Measurements from ENCODE around the gene RPS3. TPM values are rescaled to one million over a fixed set of nuclear protein-coding genes. Genes with fewer than 3 reads are reported as not detected.
"Not testable (repeated sequence)": the region's sequence is repeated elsewhere in the genome, so short reads cannot be mapped to it uniquely, and the experiment has no call there.

The RPS3 gene
- total RNA-seq, 2 donors from 2014 or later: 2,083 to 2,343 TPM

DNA sequence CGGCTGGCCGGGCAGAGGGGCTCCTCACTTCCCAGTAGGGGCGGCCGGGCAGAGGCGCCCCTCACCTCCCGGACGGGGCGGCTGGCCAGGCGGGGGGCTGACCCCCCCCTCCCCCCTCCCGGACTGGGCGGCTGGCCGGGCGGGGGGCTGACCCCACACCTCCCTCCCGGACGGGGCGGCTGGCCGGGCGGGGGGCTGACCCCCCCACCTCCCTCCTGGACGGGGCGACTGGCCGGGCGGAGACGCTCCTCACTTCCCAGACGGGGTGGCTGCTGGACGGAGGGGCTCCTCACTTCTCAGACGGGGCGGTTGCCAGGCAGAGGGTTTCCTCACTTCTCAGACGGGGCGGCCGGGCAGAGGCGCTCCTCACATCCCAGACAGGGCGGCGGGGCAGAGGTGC, 10.7 kb downstream of the RPS3 start:
- DNase-seq (ENCODE audit: low spot score); H3K4me3 Mint-ChIP-seq; H3K27ac Mint-ChIP-seq; H3K9me3 Mint-ChIP-seq; ATAC-seq; H3K27me3 Mint-ChIP-seq: not testable (repeated sequence)
- H3K4me1 Mint-ChIP-seq (ENCODE audit: low read depth in 2 of 2): peaks cover 7 to 27% of the 10 kb centered on the region in 2 donors
- peaks cover 11% of the 10 kb centered on the region for H3K36me3 Mint-ChIP-seq

DNA sequence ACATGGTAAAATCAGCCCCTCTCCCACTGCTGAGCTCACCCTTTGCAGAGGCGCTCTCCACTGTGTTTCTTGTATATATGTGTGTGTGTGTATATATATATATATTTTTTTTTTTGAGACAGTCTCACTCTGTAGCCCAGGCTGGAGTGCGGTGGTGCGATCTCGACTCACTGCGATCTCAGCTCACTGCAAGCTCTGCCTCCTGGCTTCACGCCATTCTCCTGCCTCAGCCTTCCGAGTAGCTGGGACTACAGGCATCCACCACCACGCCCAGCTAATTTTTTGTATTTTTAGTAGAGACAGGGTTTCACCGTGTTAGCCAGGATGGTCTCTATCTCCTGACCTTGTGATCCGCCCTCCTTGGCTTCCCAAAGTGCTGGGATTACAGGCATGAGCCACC, 13.8 kb downstream of the RPS3 start:
- not testable (repeated sequence) for H3K4me3 Mint-ChIP-seq; ATAC-seq; H3K27me3 Mint-ChIP-seq; DNase-seq (ENCODE audit: low spot score); H3K27ac Mint-ChIP-seq; H3K4me1 Mint-ChIP-seq (ENCODE audit: low read depth in 2 of 2); H3K36me3 Mint-ChIP-seq; H3K9me3 Mint-ChIP-seq

DNA sequence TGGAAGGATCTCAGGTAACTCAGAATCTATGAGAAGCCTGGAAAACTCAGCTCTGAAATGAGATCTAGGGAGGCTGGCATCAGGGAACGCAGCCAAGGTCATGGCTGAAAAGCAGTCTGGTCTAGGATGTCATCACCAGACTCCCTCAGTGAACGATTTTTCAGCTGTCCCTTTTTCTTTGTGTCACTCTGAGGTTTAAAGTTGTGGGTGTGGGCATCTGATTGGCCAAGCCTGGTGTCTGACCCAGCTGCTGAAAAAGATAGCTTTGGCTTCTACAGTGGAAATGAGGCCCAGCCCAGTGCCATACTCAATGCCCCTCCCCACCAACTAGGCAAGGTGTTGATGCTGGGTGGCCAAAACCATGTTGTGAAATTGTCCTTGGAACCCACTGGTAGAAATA, 14.5 kb downstream of the RPS3 start:
- Mint-ChIP-seq H3K4me1 (ENCODE audit: low read depth in 2 of 2) (peaks cover 0 to 8% of the 10 kb centered on the region in 2 donors), H3K27ac (no peak overlapping the region), H3K4me3 (no peak overlapping the region), H3K27me3 (no peaks in the 10 kb centered on the region), H3K36me3 (no peaks in the 10 kb centered on the region), H3K9me3 (no peaks in the 10 kb centered on the region)
- ATAC-seq (no peak), DNase-seq (ENCODE audit: low spot score) (no peak)

DNA sequence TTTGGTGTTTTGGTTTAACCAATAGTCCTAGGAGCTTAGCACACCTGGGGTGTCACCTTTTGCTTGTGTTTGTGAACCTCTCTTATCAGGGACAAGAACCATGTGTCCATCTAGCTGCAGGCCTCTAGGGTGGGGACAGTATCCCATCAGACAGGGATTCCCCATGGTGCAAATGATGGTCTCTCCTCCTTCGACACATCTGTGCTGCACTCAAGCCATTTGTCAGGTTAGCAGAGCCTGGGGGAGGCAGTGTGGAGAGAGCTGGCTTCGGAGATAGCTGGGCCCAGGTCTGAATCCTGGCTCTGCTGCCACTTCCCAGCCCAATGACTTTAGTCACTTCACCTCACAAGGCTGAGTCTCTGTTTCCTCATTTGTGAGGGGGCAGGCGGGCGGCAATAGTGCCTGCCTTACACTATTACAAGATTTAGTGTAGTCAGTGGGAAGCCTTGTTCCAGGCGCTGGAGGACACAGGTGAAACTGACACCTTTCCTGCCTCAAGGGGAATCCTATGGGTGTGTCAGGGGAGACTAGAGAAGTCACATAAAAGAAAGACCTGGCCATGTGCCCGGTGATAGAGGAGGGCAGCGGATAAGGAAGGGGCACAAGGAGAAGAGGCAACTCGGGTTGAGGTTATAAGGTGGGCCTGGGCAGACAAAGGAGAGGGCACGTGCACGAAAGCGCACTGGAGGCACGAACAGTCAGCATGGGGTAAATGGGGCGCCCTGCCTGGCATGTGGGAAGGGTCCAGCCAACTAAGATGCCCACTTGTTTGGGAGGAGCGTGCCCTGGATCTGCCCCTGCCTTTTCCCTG, 21.1 kb downstream of the RPS3 start:
- Mint-ChIP-seq H3K4me1 (ENCODE audit: low read depth in 2 of 2) (no peaks in the 10 kb centered on the region), H3K27me3 (no peaks in the 10 kb centered on the region), H3K9me3 (no peaks in the 10 kb centered on the region), H3K4me3 (no peak overlapping the region), H3K36me3 (no peaks in the 10 kb centered on the region), H3K27ac (no peak overlapping the region)
- DNase-seq (ENCODE audit: low spot score) (no peak), ATAC-seq (no peak)

DNA sequence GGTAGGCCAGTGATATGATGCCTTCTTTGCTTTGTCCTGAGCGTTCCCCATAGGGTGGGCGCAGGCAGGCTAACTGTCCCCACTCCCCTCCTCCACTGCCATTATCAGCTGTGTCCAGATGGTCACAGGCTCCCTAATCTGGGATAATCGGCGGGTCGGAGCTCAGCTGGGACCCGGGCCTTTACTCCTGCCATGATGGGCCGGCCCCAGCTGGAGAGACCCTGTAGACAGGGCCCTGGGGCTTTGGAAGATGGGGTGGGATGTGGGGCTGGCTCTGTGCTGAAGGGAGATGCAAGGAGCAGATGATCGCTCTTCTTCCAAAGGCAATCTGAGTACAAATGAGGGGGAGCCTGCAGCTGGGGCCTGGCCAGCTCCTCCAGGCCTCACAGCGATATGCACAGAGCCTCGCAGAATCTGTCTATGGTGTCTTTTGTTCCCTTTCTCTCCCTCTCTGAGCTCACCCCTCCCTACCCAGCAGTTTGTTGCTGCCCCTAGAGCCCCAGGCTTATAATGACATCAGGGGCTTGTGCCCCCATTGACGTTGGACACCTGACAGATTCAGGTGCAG, 21.8 kb downstream of the RPS3 start:
- Mint-ChIP-seq H3K27me3 (no peaks in the 10 kb centered on the region), H3K4me3 (no peak overlapping the region), H3K27ac (no peak overlapping the region), H3K36me3 (no peaks in the 10 kb centered on the region), H3K4me1 (ENCODE audit: low read depth in 2 of 2) (no peaks in the 10 kb centered on the region), H3K9me3 (no peaks in the 10 kb centered on the region)
- ATAC-seq (peak in 1 of 2 donors; percentile 2), DNase-seq (ENCODE audit: low spot score) (no peak)

DNA sequence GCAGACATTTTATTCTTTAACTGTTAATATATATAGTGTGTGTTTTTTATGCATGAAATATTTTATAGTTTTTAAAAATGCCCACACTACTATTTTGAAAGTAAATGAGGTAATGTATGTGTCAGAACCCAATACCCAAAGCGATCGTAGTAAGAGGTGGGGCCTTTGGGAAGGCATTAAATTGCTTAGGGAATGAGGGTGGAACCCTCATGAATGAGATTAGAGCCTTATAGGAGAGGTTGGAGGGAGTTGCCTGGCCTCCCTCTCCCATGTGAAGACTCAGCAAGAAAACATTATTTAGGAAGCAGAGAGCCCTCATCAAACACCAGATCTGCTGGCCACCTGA, 22.6 kb downstream of the RPS3 start:
- no peak overlapping the region for H3K4me3 Mint-ChIP-seq
- H3K9me3 Mint-ChIP-seq: no peaks in the 10 kb centered on the region
- H3K27ac Mint-ChIP-seq: no peak overlapping the region
- DNase-seq (ENCODE audit: low spot score) (no peak), ATAC-seq (no peak)
- H3K27me3 Mint-ChIP-seq: no peaks in the 10 kb centered on the region
- H3K4me1 Mint-ChIP-seq (ENCODE audit: low read depth in 2 of 2): no peaks in the 10 kb centered on the region
- H3K36me3 Mint-ChIP-seq: no peaks in the 10 kb centered on the region

DNA sequence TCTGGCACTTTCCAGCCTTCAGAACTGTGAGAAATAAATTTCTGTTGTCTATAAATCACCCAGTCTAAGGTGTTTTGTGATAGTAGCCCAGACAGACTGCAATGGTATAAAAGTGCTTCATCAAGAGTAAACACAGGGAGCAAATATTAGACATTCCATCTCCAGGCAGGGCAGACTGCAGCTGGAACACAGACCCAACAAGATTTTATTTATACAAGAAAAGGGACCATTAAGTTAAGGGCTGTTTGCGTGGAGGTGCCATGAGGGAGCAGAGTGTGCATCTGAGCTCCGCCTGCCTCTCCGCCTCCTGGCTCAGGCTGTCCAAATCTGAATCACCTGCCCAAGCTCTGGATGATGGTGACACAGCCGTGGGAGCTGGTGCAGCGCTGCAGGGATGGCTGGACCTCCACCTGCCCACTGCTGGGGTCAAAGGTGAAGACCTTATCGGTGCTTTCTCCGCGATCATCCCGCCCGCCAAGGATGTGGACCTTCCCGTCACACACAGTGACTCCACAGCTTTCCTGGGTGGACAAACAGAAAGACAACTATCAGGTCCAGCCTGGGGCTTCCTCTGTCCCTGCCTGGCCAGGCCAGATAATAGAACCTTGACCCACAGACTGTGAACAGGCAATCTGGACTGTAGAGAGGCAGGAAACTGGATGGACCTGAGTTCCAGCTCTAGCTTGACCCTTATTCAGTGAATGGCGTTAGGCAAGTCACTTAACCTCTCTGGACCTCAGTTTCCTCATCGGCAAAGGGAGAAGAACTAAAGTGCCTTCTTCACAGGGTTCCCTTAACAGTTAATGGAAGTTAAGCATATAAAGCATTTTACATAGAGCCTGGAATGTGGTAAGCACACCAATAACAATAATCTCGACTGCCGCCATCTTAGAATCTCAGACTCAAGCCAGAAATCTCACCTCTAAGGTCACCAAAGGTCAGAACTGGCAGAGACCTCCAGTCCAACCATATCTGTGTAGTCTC, 23.2 kb downstream of the RPS3 start:
- no peaks in the 10 kb centered on the region for H3K9me3 Mint-ChIP-seq
- no peak overlapping the region for H3K4me3 Mint-ChIP-seq
- ATAC-seq (no peak), DNase-seq (ENCODE audit: low spot score) (no peak)
- H3K36me3 Mint-ChIP-seq: no peaks in the 10 kb centered on the region
- H3K27ac Mint-ChIP-seq: no peak overlapping the region
- H3K27me3 Mint-ChIP-seq: no peaks in the 10 kb centered on the region
- no peaks in the 10 kb centered on the region for H3K4me1 Mint-ChIP-seq (ENCODE audit: low read depth in 2 of 2)

DNA sequence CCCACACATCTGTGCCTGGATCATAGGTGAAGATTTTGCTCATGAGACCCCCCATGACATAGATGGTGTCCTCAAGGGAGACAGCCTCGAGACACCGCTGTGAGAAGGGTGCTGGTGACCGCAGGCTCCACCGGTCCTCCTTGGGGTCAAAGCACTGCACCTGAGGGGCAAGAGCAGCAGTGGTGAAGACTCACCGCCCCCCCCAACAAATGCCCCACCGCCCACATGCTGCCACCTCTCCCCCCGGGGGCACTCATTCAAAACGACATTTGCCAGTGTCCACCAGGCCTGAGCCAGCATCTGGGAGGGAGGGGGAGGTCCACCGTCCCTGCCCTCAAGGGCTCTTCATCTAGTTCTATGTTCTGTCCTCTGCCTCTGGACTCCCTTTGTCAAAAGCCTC, 24.4 kb downstream of the RPS3 start:
- Mint-ChIP-seq H3K36me3 (no peaks in the 10 kb centered on the region), H3K27me3 (peaks cover 1% of the 10 kb centered on the region in 2 donors), H3K9me3 (no peaks in the 10 kb centered on the region), H3K4me1 (ENCODE audit: low read depth in 2 of 2) (peaks cover under 1 to 8% of the 10 kb centered on the region in 2 donors), H3K27ac (no peak overlapping the region), H3K4me3 (no peak overlapping the region)
- no peak for DNase-seq (ENCODE audit: low spot score)
- no peak for ATAC-seq

DNA sequence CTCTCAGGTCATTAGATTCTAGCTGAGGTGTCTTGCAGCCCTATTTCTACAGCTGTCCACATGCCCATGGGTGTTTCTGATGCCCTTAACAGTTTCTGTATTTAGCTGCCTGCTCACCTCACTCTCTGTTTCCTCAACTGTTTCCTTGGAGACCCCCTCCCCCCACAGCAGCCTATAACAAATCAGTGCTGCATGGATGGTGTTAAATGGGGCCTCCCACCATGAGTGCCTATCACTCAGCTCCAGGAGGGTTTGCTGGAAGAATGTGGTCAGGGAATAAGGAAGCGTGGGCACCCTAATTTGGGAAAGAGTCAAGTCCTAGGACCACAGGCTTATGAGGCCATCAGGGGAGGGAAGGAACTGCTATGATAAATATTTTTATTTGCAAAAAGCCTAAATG, 25.1 kb downstream of the RPS3 start:
- Mint-ChIP-seq H3K9me3 (no peaks in the 10 kb centered on the region), H3K27ac (no peak overlapping the region), H3K36me3 (no peaks in the 10 kb centered on the region), H3K27me3 (peaks cover 8% of the 10 kb centered on the region in 2 donors), H3K4me1 (ENCODE audit: low read depth in 2 of 2) (peaks cover 7 to 15% of the 10 kb centered on the region in 2 donors), H3K4me3 (no peak overlapping the region)
- ATAC-seq: no peak
- no peak for DNase-seq (ENCODE audit: low spot score)

DNA sequence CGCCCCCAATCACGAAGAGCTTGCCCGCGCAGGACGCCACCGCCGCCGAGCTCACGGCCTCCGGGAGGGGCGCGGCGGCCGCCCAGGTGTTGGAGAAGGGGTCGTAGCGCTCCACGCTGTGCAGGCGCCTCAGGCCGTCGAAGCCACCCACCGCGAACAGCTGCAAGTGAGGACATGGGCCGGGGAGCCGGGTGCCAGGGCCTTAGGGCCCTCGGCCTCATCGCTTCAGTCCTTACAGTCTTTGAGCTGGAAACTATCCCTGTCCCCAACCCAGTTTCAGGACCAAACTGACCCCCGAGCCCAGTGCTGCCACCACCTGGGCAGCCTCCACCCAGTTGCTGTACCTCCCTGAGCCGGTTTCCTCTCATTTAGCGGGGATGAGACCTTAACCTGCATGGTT, 26.1 kb downstream of the RPS3 start:
- ATAC-seq (no peak), DNase-seq (ENCODE audit: low spot score) (no peak)
- H3K4me3 Mint-ChIP-seq: no peak overlapping the region
- H3K9me3 Mint-ChIP-seq: no peaks in the 10 kb centered on the region
- H3K27ac Mint-ChIP-seq: no peak overlapping the region
- no peaks in the 10 kb centered on the region for H3K36me3 Mint-ChIP-seq
- H3K4me1 Mint-ChIP-seq (ENCODE audit: low read depth in 2 of 2): peaks cover 9 to 17% of the 10 kb centered on the region in 2 donors
- peaks cover 9 to 11% of the 10 kb centered on the region in 2 donors for H3K27me3 Mint-ChIP-seq

DNA sequence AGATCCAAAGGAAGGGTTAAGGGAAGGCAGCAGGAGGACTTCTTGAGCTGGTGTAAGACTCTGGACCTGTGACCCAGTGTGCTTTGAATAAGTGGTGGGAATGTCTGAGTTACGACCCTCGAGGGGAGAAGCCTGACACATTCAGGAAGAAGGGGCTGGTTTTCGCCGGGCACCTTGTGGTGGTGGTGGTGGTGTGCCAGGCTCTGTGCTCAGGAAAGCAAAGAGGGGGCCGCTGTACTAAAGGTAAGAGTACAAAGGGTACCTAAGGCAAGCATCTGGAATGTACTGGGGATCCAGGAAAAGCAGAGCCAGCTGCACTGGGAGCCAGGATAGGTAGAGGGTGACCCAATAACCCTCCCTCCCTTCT, 27.4 kb downstream of the RPS3 start:
- ATAC-seq (no peak), DNase-seq (ENCODE audit: low spot score) (no peak)
- Mint-ChIP-seq H3K36me3 (no peaks in the 10 kb centered on the region), H3K27ac (no peak overlapping the region), H3K4me1 (ENCODE audit: low read depth in 2 of 2) (peaks cover 16 to 25% of the 10 kb centered on the region in 2 donors), H3K27me3 (peaks cover 17 to 19% of the 10 kb centered on the region in 2 donors), H3K9me3 (no peaks in the 10 kb centered on the region), H3K4me3 (no peak overlapping the region)

DNA sequence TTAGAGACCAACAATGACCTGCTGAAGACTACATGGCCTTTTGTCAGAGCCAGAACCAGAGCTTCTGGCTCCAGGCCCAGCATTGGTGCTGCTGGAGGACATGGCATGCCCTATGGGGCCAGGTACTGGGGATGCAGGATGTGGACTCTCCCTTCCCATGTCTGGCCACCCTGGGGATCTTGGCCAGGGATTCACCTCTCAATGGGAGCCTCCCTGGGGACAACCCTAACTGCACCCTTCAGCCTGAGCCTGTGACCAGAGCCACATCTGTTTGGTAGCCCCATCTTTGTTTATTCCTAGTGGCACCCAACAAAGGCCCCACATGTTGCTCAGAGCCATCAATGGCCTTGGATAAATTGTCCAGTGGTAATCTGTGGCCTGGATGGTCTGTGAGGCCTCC, 27.9 kb downstream of the RPS3 start:
- ATAC-seq (no peak), DNase-seq (ENCODE audit: low spot score) (no peak)
- Mint-ChIP-seq H3K27me3 (peaks cover 19 to 23% of the 10 kb centered on the region in 2 donors), H3K9me3 (no peaks in the 10 kb centered on the region), H3K36me3 (no peaks in the 10 kb centered on the region), H3K27ac (no peak overlapping the region), H3K4me3 (no peak overlapping the region), H3K4me1 (ENCODE audit: low read depth in 2 of 2) (peaks cover 18 to 25% of the 10 kb centered on the region in 2 donors)

DNA sequence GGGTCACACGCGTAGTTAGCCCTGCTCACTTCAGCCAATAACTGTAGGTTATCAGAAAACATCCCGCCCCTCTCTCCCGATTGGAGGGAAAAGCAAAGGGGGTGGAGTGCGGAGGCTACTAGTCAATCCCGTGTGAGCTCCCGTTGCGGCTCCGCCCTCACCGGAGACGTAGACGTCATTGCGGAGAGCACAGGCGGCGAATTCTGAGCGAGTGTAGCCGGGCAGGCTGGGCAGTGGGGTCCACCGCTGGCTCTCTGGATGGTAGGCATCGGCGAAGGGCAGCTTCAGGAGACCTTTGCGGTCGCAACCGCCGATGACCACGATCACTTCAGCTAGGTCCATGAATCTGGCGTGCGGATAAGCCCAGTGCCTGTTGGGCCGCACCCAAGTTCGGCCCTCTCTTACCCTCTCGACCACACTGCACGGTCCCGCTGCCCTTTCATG, 29.0 kb downstream of the RPS3 start:
- no peaks in the 10 kb centered on the region for H3K36me3 Mint-ChIP-seq
- ATAC-seq (peak; percentile 67 to 76), DNase-seq (ENCODE audit: low spot score) (peak; percentile 82)
- H3K4me3 Mint-ChIP-seq: peak overlapping the region; percentile 76
- no peaks in the 10 kb centered on the region for H3K9me3 Mint-ChIP-seq
- H3K27me3 Mint-ChIP-seq: peaks cover 28 to 35% of the 10 kb centered on the region in 2 donors
- peaks cover 18 to 25% of the 10 kb centered on the region in 2 donors for H3K4me1 Mint-ChIP-seq (ENCODE audit: low read depth in 2 of 2)
- H3K27ac Mint-ChIP-seq: no peak overlapping the region

Data from natural killer cell treated with Interleukin-12 subunit alpha and Interleukin-12 subunit beta and Interleukin-15 and Interleukin-18, amount 100 ng/mL, for 72 hours (primary cell).